Loucy (cell line): ENCODE measurements around the gene DPAGT1.

Source experiments
- EZH2phosphoT487 ChIP-seq: fragments of 200-600 bp; IDR thresholded peaks from 2 replicates; pipeline ENCODE4 v1.6.1; 2018; ENCODE audit warnings: antibody characterized with exemption, mild to moderate bottlenecking, moderate library complexity, borderline replicate concordance
- TF ChIP-seq, protein P1 (sequence below): fragments of 200-600 bp; sonication (generic); conservative IDR thresholded peaks from 2 replicates; pipeline ENCODE4 v1.5.1; 2014; ENCODE audit warnings: mild to moderate bottlenecking, antibody characterized with exemption, low read length

DNA sequence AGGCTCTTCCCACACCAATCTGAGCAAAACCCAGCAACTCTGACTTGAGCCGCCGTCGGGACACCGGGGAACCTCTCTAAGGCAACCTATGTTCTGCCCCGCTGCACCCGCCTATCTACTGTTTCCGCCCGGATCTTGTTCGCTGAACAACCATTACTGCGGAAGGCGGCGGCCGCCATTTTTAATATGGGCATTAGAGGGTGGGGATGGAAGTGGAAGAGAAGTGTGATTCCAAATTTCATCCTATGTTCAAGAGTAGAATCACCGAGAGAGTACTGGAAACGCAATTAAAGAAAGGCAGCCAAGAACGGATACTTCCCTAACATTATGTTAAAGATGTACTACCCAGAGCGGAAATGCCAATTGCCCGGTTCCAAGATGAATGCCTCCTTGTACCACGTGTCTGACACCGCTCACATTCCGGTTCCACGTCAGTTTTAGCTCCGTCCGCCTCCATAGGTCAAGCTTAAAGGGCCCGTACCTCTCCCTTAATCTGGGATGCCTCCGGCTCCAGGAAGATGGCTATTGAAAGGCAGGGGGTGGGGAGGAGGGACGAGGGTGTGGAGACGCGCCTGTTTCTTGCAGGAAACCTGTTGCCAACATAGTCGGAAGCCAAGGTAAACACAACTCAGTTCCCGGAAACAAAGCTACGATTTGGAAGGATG, at the start of gene DPAGT1:
- TF ChIP-seq, protein P1, sequence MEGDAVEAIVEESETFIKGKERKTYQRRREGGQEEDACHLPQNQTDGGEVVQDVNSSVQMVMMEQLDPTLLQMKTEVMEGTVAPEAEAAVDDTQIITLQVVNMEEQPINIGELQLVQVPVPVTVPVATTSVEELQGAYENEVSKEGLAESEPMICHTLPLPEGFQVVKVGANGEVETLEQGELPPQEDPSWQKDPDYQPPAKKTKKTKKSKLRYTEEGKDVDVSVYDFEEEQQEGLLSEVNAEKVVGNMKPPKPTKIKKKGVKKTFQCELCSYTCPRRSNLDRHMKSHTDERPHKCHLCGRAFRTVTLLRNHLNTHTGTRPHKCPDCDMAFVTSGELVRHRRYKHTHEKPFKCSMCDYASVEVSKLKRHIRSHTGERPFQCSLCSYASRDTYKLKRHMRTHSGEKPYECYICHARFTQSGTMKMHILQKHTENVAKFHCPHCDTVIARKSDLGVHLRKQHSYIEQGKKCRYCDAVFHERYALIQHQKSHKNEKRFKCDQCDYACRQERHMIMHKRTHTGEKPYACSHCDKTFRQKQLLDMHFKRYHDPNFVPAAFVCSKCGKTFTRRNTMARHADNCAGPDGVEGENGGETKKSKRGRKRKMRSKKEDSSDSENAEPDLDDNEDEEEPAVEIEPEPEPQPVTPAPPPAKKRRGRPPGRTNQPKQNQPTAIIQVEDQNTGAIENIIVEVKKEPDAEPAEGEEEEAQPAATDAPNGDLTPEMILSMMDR = no peak
- TF ChIP-seq EZH2phosphoT487 = no peak
